Right lobe of liver (tissue), 4 donors: ENCODE data around the gene MAP7.

Experiments
- CTCF ChIP-seq, 4 donors: fragments of 200-600 bp in 3 of 4; fragments of 450-650 bp in 1 of 4; IDR thresholded peaks; one replicate each; pipeline versions ENCODE4 v1.5.1 to v1.8.0; 2016 to 2022; ENCODE audit warnings: antibody characterized with exemption in 4 of 4, mild to moderate bottlenecking in 2 of 4
- POLR2A ChIP-seq: fragments of 450-650 bp; IDR thresholded peaks from one replicate; pipeline ENCODE4 v1.6.1; 2017; ENCODE audit warnings: antibody characterized with exemption, mild to moderate bottlenecking
- donor health status: DM: no; HTN: no; CAD: no.
- donor health status: DM: no; HTN: no; CAD: no.
- donor health status: DM: no; HTN: yes; CAD: no.

GRCh38 chr6:136345145-136345544 is 205.1 kb downstream of the MAP7 start:
- TF ChIP-seq CTCF (IDR thresholded peaks at IDR 0.05) (no peak), POLR2A (no peak)
